Skin epidermis (tissue), 12 donors: ENCODE measurements around the gene LRRN3.

Experiments used
- H3K27ac ChIP-seq, 21 experiments: fragments of 200-600 bp; sonication (generic) in 11 of 21; one replicate each; pipeline ENCODE4 v1.5.0; 2020; ENCODE audit warnings: mild to moderate bottlenecking in 3 of 21, inconsistent platforms in 2 of 21, moderate library complexity in 2 of 21
- H3K4me3 ChIP-seq, 7 experiments: fragments of 200-600 bp; sonication (generic) in 2 of 7; one replicate each; pipeline ENCODE4 v1.5.0; 2020; ENCODE audit warnings: inconsistent platforms in 2 of 7, mild to moderate bottlenecking in 2 of 7, moderate library complexity in 1 of 7

LRRN3 gene

DNA sequence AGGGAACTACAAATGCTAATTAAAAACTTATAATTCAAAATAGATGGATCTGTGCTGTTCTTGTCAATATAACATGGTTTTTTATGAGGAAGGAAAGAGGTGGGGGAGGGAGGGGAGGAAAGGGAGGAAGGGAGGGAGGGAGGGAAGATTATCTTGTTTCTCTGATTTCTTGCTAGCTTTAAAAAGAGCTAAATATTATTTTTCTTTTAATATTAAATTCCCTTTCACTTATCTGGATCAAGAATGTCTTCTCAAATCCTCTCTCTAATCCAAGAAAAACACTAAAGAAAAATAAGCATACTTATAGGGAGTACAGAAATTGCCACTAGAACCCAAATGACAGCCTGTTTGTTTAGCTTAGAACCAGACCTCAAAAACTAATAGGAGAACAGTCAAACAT, 55.2 kb downstream of the LRRN3 start:
- no peak overlapping the region for H3K4me3 ChIP-seq
- no peak overlapping the region for H3K27ac ChIP-seq

DNA sequence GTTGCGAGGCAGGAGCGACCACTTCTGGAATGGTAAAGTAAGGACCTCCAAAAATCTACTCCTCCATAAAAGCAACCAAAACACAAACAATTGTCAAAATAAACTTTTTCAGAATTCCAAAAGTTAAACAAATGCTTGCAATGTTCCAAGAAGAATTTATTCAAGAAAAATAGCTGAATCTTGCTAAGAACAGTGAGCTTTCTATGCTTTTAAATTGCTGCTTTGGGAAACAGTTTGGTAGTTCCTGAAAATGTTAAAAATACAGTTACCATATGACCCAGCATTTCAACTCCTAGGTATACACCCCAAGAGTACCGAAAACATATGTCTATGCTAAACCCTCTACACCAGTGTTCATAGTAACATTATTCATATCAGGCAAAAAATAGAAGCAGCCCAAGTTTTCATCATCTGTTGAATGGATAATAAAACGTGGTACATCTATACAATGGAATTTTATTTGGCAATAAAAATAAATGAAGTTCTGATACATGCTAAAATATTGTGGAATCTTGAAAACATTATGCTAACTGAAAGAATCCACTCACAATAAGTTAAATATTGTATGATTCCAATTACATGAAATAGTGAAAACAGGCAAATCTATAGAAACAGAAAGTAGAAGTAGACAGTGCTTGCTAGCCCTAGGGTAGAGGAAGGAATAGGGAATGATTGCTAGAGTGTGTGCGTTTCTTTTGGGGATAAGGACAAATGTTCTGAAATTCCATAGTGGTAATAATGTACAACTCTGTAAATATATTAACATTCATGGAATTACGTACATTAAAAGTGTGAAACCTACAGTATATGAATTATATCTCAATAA, 57.0 kb downstream of the LRRN3 start:
- no peak overlapping the region for H3K4me3 ChIP-seq
- no peak overlapping the region for H3K27ac ChIP-seq

DNA sequence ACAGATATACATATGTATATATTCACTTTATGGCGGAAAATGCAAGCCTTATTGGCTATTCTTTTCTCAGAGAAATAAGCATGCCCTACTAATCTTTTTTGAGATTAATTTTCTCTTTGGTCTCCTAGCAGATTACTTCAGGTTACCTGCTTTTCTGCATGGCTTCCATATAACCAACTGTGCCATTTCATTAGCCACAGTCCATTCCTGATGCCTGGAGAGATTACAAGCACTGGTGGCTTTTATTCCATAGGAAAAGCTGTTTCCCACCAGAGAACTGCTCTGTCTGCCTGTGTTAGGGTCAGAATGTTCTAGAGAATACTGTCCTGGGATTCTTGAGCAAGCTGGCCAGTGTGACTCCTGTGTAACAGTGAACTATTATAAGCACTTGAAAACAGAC, 59.8 kb downstream of the LRRN3 start:
- Histone ChIP-seq H3K27ac (no peak overlapping the region), H3K4me3 (no peak overlapping the region)

DNA sequence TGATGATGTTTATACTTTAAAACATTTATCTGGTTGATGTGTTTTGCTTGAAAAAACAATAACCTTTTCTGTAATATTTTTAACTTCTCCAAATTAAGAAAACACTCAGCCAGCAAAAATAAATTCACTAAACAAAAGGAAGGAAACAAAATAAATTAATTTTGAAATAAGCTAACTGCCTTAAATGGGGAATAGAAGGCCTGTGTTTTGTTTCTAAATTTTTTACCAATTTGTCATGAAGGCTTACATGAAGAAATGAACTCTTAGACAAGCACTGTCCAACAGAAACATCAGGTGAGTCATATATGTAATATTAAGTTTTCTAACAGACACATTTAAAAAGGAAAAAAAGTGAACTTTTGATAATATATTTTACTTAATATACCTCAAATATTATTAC, 68.5 kb downstream of the LRRN3 start:
- Histone ChIP-seq H3K4me3 (no peak overlapping the region), H3K27ac (no peak overlapping the region)

DNA sequence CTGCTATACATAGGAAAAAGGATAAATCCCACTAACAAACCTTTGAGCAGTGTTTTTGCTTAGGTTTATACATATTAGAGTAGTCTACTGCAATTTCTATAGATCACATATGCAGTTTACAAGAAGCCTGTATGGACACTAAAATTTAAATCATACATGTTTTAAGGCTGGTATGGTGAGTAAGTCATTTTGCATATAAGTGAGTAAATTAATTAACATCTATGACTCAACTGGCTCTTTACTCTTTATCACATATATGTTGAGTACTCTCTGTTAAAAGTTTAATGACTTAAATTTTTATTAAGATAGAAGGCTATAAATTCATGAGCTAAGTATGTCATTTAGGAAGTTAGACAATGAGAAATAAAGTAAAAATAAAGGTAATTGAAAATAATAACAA, 69.4 kb downstream of the LRRN3 start:
- Histone ChIP-seq H3K4me3 (no peak overlapping the region), H3K27ac (no peak overlapping the region)

DNA sequence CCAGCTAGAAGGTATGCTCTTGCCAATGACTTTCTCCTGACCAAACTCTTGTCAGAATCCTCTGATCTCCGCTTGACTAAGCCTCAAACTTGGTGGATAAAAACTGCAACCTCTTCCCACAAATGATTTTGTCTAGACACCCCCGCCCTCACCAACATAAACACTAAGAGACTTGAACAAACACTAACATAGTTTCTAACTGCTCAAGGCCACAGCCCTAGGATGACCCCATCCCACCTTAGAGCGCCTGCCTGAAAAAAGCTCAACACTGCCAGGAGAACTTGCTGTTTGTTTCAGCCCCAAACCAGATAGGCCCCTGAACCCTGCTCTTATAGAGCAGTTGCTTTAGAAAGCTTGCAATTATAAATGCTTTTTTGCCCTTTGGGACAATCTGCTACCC, 71.8 kb downstream of the LRRN3 start:
- Histone ChIP-seq H3K4me3 (no peak overlapping the region), H3K27ac (no peak overlapping the region)

GRCh38 chr7:111164442-111164841, 73.5 kb downstream of the LRRN3 start:
- no peak overlapping the region for H3K27ac ChIP-seq
- H3K4me3 ChIP-seq = no peak overlapping the region

DNA sequence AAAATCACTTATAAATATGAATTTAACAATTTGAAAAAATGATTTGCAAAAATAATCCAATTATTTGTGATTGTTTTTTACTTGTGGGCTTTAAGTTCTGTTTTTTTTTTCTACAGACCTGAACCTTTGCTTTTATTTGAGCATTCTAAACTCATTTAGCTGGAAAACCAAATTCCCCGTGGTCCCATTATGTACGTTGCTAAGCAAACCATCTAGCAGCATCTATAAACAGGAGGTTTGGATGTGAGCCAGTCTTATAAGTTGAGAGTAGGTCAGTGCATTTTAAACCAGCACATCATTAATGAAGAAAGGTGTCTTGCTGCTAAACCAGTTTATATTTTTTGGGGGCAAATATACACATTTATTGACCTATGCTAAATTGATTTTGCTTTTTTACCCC, 77.3 kb downstream of the LRRN3 start:
- Histone ChIP-seq H3K27ac (no peak overlapping the region), H3K4me3 (no peak overlapping the region)

DNA sequence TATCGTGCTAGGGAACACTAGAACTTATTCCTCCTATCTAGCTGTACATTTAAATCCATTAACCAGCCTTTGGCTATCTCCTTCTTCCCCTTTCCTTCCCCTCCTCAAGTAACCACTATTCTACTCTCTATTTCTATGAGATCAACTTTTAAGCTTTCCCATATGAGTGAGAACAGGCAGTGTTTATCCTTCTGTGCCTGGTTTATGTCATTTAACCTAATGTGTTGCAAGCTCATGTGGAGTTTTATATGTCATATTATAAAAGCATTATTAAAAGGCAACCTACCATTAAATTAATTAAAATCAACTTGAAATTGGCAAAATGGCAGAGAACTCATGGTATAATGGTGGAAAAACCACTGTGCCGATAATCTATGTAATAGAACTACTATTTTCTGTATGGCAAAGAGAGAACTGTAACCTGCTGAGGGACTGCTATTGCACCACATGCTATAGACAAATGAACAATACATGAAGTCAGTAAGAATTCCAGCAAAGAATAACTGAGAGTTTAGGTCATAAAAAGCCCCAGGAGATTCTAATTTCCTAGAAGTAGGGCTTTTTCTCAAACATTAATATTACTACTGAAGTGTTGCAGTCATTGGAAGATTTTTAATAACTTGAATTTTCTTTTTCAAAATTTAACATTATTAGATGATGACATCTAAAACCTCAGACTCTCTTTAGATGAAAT, 81.8 kb downstream of the LRRN3 start:
- Histone ChIP-seq H3K4me3 (no peak overlapping the region), H3K27ac (no peak overlapping the region)

- Histone ChIP-seq H3K4me3 (no peak overlapping the region), H3K27ac (no peak overlapping the region)
Measured at GRCh38 chr7:111173528-111173927, 82.6 kb downstream of the LRRN3 start.

- Histone ChIP-seq H3K4me3 (no peak overlapping the region), H3K27ac (no peak overlapping the region)
Measured at GRCh38 chr7:111173990-111174389, 83.1 kb downstream of the LRRN3 start.

- Histone ChIP-seq H3K4me3 (no peak overlapping the region), H3K27ac (no peak overlapping the region)
Measured at GRCh38 chr7:111174510-111174909, 83.6 kb downstream of the LRRN3 start.
